Spinal cord (tissue), 10 donors: Measurements from ENCODE around the gene STT3B. TPM values are rescaled to one million over a fixed set of nuclear protein-coding genes. Genes with fewer than 3 reads are reported as not detected.

ENCODE experiments used
- DNase-seq, 6 donors: peaks; one replicate each; pipeline versions ENCODE4 v3.0.0 to v3.0.0-alpha.2; 2013 to 2015; ENCODE audit warnings: low spot score in 6 of 6, low read depth in 4 of 6
- H3K27ac ChIP-seq: one replicate; pipeline ENCODE4 v1.5.1; 2013; ENCODE audit warnings: low read depth, low read length, control low read depth
- H3K27me3 ChIP-seq: one replicate; pipeline ENCODE4 v1.6.1; 2013; ENCODE audit warnings: low read length; ENCODE audit not compliant: control insufficient read depth, insufficient read depth
- H3K36me3 ChIP-seq: one replicate; pipeline ENCODE4 v1.6.1; 2013; ENCODE audit warnings: low read length; ENCODE audit not compliant: control insufficient read depth, insufficient read depth
- H3K4me1 ChIP-seq: one replicate; pipeline ENCODE4 v1.6.1; 2013; ENCODE audit warnings: low read length; ENCODE audit not compliant: control insufficient read depth, insufficient read depth
- H3K4me3 ChIP-seq: one replicate; pipeline ENCODE4 v1.5.1; 2013; ENCODE audit warnings: low read depth, low read length, control low read depth
- H3K9me3 ChIP-seq: one replicate; pipeline ENCODE4 v1.6.1; 2013; ENCODE audit warnings: low read length; ENCODE audit not compliant: control insufficient read depth, insufficient read depth
- WGBS: methylation state at CpG from one replicate; pipeline ENCODE4 v1.1.5; 2013; ENCODE audit warnings: missing lambda C conversion rate; ENCODE audit not compliant: insufficient coverage; 5-methylcytosine and 5-hydroxymethylcytosine counted together
- long read RNA-seq, 4 donors: transcript quantifications; one replicate each; lab custom pipeline, GENCODE V29; 2026
- polyA plus RNA-seq, 2 donors: library from polyadenylated mRNA; unstranded; fragments of 120-200 nt; gene quantifications; one replicate each; pipeline ENCODE4 v1.2.1, GENCODE V29; 2013; ENCODE audit not compliant: insufficient read length in 2 of 2
- total RNA-seq, 2 donors: library from RNA; depleted of rRNA in 1 of 2; stranded (reverse); fragments of 120-200 nt in 1 of 2; fragments of >200 nt in 1 of 2; gene quantifications; one replicate each; pipeline versions ENCODE4 v1.2.3 to v1.2.4, GENCODE V29; 2013 to 2014
- donor health status: healthy.

STT3B gene
- total RNA-seq, result 100 to 1,000 TPM; 143 to 196 TPM
- 100 to 1,000 TPM in 1 of 2 donors, 10 to 100 TPM in 1; 93.7 to 110 TPM for polyA plus RNA-seq
- long read RNA-seq, donor 1, full-length matches to known transcripts, result 12 of 22 reads
- long read RNA-seq, donor 1, partial matches to known transcripts, result 10 of 22 reads
- long read RNA-seq, donor 1, other reads (novel, unspliced or antisense), result 0 of 22 reads
- long read RNA-seq, donor 2, full-length matches to known transcripts, result 8 of 8 reads
- long read RNA-seq, donor 2, partial matches to known transcripts, result 0 of 8 reads
- long read RNA-seq, donor 2, other reads (novel, unspliced or antisense), result 0 of 8 reads
- long read RNA-seq, donor 3, full-length matches to known transcripts, result 9 of 9 reads
- long read RNA-seq, donor 3, partial matches to known transcripts, result 0 of 9 reads
- long read RNA-seq, donor 3, other reads (novel, unspliced or antisense), result 0 of 9 reads
- long read RNA-seq, donor 4, full-length matches to known transcripts, result 12 of 25 reads
- long read RNA-seq, donor 4, partial matches to known transcripts, result 13 of 25 reads
- long read RNA-seq, donor 4, other reads (novel, unspliced or antisense), result 0 of 25 reads

GRCh38 chr3:31532587-31533168 lies at the start of gene STT3B:
Gene STT3B, plus strand, starts transcription at chr3:31532925. Its CDS starts 74 bp downstream, at chr3:31532999.
- DNase-seq, result peak in 3 of 6 donors; percentile 71 to 94 (median 72)
- Histone ChIP-seq H3K36me3 (no peaks in the 10 kb centered on the region), H3K4me1 (peaks cover 5% of the 10 kb centered on the region), H3K4me3 (peak within 1 kb of the TSS; percentile 93), H3K27ac (peak within 1 kb of the TSS; percentile 100), H3K9me3 (no peaks in the 10 kb centered on the region), H3K27me3 (no peaks in the 10 kb centered on the region)
- under 1% methylated on average over 68 of the region's 68 CpGs for WGBS

GRCh38 chr3:31483776-31484175 lies 48.9 kb upstream of the STT3B start:
- WGBS, result no CpG with 5 or more reads among the region's 1 CpG
- H3K4me1 ChIP-seq, result no peaks in the 10 kb centered on the region
- H3K27ac ChIP-seq, result no peak overlapping the region
- no peaks in the 10 kb centered on the region for H3K27me3 ChIP-seq
- H3K9me3 ChIP-seq, result no peaks in the 10 kb centered on the region
- H3K4me3 ChIP-seq, result no peak overlapping the region
- no peaks in the 10 kb centered on the region for H3K36me3 ChIP-seq
- DNase-seq, result no peak

GRCh38 chr3:31485196-31485595 lies 47.5 kb upstream of the STT3B start:
- WGBS, result no CpG with 5 or more reads among the region's 1 CpG

GRCh38 chr3:31486865-31487533 lies 45.7 kb upstream of the STT3B start:
- Histone ChIP-seq H3K9me3 (no peaks in the 10 kb centered on the region), H3K4me1 (no peaks in the 10 kb centered on the region), H3K27ac (no peak overlapping the region), H3K36me3 (no peaks in the 10 kb centered on the region), H3K4me3 (no peak overlapping the region), H3K27me3 (no peaks in the 10 kb centered on the region)
- 83% methylated on average over 6 of the region's 7 CpGs for WGBS
- no peak for DNase-seq

More at GRCh38 chr3:31485196-31485595, 47.5 kb upstream of the STT3B start:
- peak in 1 of 6 donors; percentile 37 for DNase-seq
- no peaks in the 10 kb centered on the region for H3K9me3 ChIP-seq
- no peak overlapping the region for H3K4me3 ChIP-seq
- H3K4me1 ChIP-seq, result no peaks in the 10 kb centered on the region
- no peak overlapping the region for H3K27ac ChIP-seq
- no peaks in the 10 kb centered on the region for H3K36me3 ChIP-seq
- no peaks in the 10 kb centered on the region for H3K27me3 ChIP-seq

- H3K4me3 ChIP-seq, result no peak overlapping the region
- no peaks in the 10 kb centered on the region for H3K4me1 ChIP-seq
- H3K36me3 ChIP-seq, result no peaks in the 10 kb centered on the region
- WGBS, result 76% methylated on average over 2 of the region's 3 CpGs
- no peaks in the 10 kb centered on the region for H3K9me3 ChIP-seq
- no peaks in the 10 kb centered on the region for H3K27me3 ChIP-seq
- no peak for DNase-seq
- H3K27ac ChIP-seq, result no peak overlapping the region
These were observed 44.2 kb upstream of the STT3B start for GRCh38 chr3:31488475-31489017.

GRCh38 chr3:31490502-31490901 lies 42.2 kb upstream of the STT3B start:
- H3K36me3 ChIP-seq, result no peaks in the 10 kb centered on the region
- H3K27ac ChIP-seq, result no peak overlapping the region
- DNase-seq, result no peak
- H3K4me1 ChIP-seq, result no peaks in the 10 kb centered on the region
- H3K27me3 ChIP-seq, result no peaks in the 10 kb centered on the region
- no peak overlapping the region for H3K4me3 ChIP-seq
- no peaks in the 10 kb centered on the region for H3K9me3 ChIP-seq
- WGBS, result 44% methylated on average over 1 of the region's 1 CpG

GRCh38 chr3:31491660-31492059 lies 41.1 kb upstream of the STT3B start:
- WGBS, result no CpG with 5 or more reads among the region's 6 CpGs
- Histone ChIP-seq H3K36me3 (no peaks in the 10 kb centered on the region), H3K27ac (no peak overlapping the region), H3K4me1 (no peaks in the 10 kb centered on the region), H3K4me3 (no peak overlapping the region), H3K9me3 (no peaks in the 10 kb centered on the region), H3K27me3 (no peaks in the 10 kb centered on the region)
- no peak for DNase-seq

- no peak overlapping the region for H3K27ac ChIP-seq
- DNase-seq, result no peak
These were observed 39.6 kb upstream of the STT3B start for GRCh38 chr3:31493149-31493548.

GRCh38 chr3:31495971-31496665 lies 36.6 kb upstream of the STT3B start:
- no peaks in the 10 kb centered on the region for H3K27me3 ChIP-seq
- no peaks in the 10 kb centered on the region for H3K4me1 ChIP-seq
- H3K27ac ChIP-seq, result no peak overlapping the region
- peak in 1 of 6 donors; percentile 65 for DNase-seq
- no peaks in the 10 kb centered on the region for H3K9me3 ChIP-seq
- no peaks in the 10 kb centered on the region for H3K36me3 ChIP-seq
- 30% methylated on average over 4 of the region's 9 CpGs for WGBS
- no peak overlapping the region for H3K4me3 ChIP-seq

More at GRCh38 chr3:31493149-31493548, 39.6 kb upstream of the STT3B start:
- Histone ChIP-seq H3K4me3 (no peak overlapping the region), H3K27me3 (no peaks in the 10 kb centered on the region), H3K36me3 (no peaks in the 10 kb centered on the region), H3K9me3 (no peaks in the 10 kb centered on the region), H3K4me1 (no peaks in the 10 kb centered on the region)
